ENCODE measurements around the gene COG4.
A peak's percentile ranks its signal among the peaks of the same experiment; 100 is the strongest.

COG4 gene

DNA sequence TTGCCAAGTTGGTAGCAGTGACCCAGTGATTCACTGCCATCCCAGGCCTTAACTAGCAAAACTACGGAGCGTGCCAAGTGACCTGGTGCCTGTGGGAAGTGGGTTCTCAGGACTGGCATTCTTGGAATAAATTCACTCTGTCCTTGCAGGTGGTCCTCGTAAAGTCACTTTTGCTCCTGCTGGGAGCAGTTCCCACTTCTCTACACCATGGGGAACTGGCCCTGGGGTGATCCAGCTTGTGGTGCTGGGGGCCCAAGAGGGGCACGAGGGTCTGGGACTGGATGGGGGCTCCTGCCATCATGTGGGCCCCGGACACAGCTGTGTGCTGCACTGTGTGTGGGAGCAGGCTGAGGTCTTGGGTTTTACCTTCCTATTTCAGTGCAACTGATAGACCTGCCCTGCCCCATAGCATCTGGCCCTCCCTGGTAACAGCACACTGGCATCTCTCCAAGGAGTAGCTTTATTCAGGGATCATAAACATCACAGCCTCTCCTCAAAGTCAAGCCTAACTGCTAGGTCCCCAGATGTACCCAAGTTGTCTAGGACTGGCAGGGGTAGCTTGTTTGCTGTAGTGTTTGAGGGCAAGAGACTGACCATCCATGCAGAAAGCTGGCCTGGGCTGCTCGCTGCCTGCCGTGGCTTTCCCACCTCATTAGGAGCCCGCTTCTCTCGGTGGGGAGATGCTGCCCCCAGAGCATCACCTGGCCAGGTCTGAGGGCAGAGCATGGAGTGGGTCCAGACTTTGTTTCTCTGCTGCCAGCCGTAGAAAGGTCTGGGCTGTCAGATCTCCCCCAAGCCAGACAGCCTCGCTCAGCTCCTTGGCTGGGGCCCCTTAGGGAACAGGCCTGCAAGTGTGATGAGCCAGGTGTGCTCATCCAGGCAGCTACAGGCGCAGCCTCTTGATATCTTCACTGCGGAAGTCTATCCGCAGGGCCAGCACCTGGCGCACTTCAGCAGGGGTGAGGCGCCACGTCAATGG is 42.9 kb downstream of the COG4 start:
- no peak for DNase-seq (ENCODE audit: low read depth in 4 of 4, low spot score in 1 of 4)

DNA sequence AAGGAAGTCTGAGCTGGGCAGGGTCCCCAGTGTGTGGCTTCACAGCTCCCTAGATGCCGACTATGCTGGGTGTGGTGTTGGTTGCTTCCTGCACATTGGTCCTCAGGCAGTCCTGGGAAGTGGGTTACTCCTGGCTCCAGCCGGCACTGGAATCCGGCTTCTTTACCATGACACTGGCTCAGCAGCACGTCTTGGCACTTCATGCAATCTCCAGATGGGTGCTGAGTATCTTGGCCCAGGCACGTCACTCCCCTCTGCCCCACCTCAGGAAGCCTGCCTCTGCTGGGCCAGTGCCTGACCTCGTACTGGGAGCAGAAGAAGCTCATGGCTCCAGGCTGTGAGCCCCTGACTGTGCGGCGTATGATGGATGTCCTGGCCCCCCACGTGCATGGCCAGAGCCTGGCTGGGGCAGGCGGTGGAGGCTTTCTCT is 44.4 kb downstream of the COG4 start:
- no peak for DNase-seq (ENCODE audit: low read depth in 4 of 4, low spot score in 1 of 4)

- no peak for DNase-seq (ENCODE audit: low read depth in 4 of 4, low spot score in 1 of 4)
Observed at GRCh38 chr16:70478169-70478568, 45.2 kb downstream of the COG4 start.

- DNase-seq (ENCODE audit: low read depth in 4 of 4, low spot score in 1 of 4) = peak in 2 of 4 experiments; percentile 39 to 48
Observed at GRCh38 chr16:70476272-70477020, 46.9 kb downstream of the COG4 start.

DNA sequence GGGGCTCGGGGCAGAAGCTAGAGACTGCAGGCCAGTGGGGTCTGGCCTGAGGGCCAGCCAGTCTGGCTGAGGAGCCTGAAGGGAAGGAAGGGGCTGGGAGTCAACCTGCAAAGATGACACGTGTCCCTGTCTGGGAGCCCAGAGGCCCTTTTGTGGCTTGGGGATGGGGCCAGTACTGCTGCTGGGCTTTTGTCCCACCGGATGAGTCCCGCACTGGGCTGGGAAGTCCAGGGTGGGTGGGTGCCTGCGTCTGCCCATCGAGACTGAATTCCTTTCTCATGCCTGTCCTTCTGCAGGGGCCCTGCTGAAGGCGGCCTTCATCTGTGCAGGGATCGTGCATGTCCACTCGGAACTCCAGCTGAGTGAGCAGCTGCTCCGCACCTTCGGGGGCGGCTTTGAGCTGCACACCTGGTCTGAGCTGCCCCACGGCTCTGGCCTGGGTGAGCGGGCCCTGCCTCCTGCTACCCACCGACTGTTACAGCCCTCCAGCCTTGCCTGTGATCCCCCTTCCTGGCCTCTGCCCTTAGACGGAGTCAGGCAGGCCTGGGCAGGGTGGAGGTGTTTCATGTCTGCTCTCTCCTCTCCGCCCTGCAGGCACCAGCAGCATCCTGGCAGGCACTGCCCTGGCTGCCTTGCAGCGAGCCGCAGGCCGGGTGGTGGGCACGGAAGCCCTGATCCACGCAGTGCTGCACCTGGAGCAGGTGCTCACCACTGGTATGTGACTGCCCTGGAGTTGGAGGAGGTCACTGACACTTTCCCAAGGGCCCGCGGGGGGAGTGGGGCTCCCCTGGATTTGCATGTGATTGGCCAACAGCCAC is 48.1 kb downstream of the COG4 start:
- DNase-seq (ENCODE audit: low read depth in 4 of 4, low spot score in 1 of 4) = no peak

GRCh38 chr16:70474320-70475053 is 48.9 kb downstream of the COG4 start:
- DNase-seq (ENCODE audit: low read depth in 4 of 4, low spot score in 1 of 4) = no peak

- DNase-seq (ENCODE audit: low read depth in 4 of 4, low spot score in 1 of 4) = no peak
Observed at GRCh38 chr16:70473446-70474319, 49.7 kb downstream of the COG4 start.

GRCh38 chr16:70472786-70473433 is 50.4 kb downstream of the COG4 start:
- no peak for DNase-seq (ENCODE audit: low read depth in 4 of 4, low spot score in 1 of 4)

DNA sequence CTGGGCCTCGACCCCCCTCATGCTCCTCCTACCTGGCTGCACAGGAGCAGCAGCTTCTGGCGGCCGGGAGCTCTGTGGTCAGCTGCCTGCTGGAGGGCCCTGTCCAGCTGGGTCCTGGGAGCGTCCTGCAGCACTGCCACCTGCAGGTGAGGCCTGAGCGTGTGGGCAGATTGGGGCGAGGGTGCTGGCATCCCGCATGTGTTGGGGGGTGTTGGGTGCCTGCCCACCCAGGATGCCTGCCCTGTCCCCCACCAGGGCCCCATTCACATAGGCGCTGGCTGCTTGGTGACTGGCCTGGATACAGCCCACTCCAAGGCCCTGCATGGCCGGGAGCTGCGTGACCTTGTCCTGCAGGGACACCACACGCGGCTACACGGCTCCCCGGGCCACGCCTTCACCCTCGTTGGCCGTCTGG is 52.4 kb downstream of the COG4 start:
- no peak for DNase-seq (ENCODE audit: low read depth in 4 of 4, low spot score in 1 of 4)

DNA sequence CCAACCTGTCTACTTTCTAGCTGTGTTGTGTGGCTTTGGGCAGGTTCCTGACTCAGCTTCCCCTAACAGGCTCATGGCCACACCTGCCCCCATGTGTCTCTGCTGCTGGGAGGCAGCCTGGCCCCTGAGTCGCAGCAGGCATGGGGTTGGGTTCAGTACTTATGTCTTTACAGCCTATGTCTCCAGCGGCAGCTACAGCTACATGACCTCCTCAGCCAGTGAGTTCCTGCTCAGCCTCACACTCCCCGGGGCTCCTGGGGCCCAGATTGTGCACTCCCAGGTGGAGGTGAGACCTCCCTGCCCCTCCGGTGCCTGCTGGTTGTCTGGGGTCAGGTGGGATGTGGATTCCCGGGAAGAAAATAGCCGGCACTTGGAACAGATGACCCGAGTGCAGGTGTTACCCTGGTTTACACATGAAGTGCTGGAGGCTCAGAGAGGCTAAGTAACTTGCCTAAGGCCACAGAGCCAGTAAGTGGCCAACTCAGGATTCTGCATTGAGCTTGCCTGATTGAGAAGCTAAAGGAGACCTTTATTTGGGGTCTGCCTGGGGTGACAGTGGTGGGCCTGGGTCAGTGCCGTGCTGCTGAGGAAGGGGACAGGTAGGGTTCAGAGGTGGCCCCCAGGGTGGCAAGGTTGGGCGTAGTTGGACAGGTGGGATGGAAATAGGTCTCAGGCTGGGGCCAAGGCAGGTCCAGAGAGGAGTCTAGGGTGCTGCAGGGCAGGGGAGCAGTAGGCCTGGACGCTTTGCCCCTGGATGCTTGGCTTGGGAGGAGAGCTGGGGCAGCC is 53.0 kb downstream of the COG4 start:
- no peak for DNase-seq (ENCODE audit: low read depth in 4 of 4, low spot score in 1 of 4)

GRCh38 chr16:70468776-70469525 is 54.4 kb downstream of the COG4 start:
- no peak for DNase-seq (ENCODE audit: low read depth in 4 of 4, low spot score in 1 of 4)

DNA sequence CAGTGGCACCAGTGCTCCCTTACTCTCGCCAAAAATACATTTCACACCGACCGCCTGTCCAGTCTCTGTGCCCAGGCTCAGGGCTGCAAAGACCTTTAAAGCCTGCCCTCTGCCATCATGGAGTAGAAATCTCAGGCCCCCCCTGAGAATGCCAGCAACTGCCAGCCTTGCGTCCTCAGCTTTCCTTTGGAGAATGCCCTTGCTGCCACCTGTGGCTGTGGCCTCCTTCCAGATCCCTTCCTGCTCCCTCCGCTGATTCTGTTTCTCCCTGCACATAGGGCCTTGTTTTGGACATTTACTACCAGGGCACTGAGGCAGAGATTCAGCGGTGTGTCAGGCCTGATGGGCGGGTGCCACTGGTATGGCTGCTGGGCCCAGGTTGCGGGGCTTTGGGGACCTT is 55.7 kb downstream of the COG4 start:
- DNase-seq (ENCODE audit: low read depth in 4 of 4, low spot score in 1 of 4) = no peak

DNA sequence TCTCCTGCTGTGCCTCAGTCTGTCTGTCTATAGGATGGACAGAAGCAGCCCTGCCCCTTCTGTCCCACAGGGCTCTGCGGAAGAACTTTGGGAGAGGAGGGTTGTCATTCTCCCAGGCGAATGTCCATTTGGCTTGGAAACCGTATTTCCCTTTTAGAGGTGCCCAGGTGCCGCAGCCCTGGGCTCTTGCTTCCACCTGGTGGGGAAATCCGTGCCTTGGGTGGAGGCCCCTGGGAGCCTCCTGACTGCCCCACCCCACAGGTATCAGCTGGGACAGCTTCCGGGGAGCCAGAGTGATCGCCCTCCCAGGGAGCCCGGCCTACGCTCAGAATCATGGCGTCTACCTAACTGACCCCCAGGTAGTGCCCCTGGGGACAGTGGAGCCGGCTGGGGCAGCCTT is 56.2 kb downstream of the COG4 start:
- DNase-seq (ENCODE audit: low read depth in 4 of 4, low spot score in 1 of 4) = no peak

- no peak for DNase-seq (ENCODE audit: low read depth in 4 of 4, low spot score in 1 of 4)
Observed at GRCh38 chr16:70466805-70467076, 56.6 kb downstream of the COG4 start.

DNA sequence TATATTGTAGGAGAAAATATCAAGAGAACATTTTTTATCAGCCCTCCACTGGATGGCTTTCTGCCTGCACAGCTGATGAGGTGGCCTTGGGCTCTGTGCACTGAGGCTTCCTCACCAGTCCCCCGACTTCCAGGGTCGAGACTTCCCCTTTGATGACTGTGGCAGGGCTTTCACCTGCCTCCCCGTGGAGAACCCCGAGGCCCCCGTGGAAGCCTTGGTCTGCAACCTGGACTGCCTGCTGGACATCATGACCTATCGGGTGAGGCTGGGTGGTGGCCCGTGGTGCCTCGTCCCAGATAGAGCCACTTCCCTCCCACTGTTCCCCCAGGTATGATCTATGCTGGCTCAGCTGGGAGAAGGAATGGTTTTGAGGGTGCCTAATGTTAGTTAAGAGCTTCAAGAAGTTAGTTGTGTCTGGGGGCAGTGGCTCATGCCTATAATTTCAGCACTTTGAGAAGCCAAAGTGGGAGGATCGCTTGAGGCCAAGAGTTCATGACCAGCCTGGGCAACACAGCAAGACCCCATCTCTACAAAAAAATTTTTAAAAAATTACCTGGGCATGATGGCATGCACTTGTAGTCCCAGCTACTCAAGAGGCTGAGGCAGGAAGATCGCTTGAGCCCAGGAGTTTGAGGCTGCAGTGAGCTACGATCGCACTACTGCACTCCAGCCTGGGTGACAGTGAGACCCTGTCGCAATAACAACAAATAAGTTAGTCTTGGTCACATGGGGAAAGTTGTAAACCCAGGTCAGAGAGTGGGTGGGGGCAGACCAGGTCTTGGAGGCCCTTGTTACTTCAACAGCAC is 57.2 kb downstream of the COG4 start:
- DNase-seq (ENCODE audit: low read depth in 4 of 4, low spot score in 1 of 4) = no peak

DNA sequence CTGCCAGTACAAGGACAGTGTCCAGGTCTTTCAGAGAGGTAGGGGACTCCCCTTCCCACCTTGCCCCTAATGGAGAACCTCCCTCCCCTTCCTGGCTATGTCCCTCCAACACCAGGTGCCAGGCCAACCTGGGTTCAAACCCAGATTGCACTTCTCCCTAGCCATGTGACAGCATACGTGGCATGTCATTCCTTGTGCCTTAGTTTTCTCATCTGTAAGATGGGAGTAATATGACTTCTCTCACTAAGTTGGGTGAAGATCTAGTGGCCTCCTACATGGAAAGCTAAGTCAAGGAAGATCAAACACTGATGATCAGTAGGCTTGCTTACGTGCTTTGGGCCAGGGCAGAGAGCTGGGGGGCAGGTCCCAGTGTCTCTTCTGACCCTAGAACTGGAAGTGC is 60.1 kb downstream of the COG4 start:
- DNase-seq (ENCODE audit: low read depth in 4 of 4, low spot score in 1 of 4) = no peak

- DNase-seq (ENCODE audit: low read depth in 4 of 4, low spot score in 1 of 4) = no peak
Observed at GRCh38 chr16:70460737-70461261, 62.6 kb downstream of the COG4 start.
